ENCODE results near the gene GFOD1.
A peak's percentile ranks its signal among the peaks of the same experiment; 100 is the strongest.
"Not testable (repeated sequence)": the region's sequence is repeated elsewhere in the genome, so short reads cannot be mapped to it uniquely, and the experiment has no call there.

Gene GFOD1

DNA sequence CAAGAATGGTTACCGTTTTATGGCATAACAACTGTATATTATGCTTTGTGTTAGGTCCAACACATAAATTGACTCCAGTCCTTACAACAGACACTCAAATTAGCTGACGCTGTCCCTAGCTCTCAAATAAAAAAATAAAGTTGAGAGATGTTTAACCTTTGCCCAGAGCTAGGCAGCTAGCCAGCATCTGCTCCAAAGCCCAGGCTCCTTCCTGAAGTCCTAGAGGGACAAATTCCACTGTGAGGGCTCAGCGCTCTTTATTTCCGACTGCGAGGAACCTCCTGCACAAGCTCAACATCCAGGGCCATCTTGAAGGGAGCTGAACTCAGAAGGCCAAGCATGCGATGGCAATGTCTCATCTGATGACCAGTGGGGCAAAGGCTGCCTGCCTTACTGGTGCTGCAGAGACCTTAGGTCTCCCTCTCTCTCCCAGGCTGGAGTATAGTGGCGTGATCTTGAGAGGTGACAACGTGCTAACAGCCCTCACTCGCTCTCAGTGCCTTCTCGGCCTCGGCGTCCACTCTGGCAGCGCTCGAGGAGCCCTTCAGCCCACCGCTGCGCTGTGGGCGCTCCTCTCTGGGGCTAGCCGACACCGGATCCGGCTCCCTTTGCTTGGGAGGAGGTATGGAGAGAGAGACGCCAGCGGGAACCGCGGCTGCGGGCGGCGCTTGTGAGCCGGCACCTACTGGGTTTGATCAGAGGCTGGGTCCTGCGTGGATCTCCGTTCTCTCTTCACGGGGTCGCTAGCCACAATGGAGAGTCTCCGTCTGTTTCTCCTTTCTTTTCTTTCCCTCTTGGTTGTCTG lies 24.7 kb upstream of the GFOD1 start:
- DNase-seq, result no peak

DNA sequence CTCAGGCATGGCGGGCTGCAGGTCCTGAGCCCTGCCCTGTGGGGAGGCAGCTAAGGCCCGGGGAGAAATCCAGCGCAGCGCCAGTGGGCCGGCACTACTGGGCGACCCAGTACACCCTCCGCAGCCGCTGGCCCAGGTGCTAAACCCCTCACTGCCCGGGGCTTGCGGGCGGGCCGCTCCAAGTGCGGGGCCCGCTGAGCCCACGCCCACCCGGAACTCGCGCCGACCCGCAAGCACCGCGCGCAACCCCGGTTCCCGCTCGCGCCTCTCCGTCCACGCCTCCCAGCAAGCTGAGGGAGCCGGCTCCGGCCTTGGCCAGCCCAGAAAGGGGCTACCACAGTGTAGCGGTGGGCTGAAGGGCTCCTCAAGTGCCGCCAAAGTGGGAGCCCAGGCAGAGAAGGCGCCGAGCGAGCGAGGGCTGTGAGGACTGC lies 23.8 kb upstream of the GFOD1 start:
- not testable (repeated sequence) for DNase-seq

DNA sequence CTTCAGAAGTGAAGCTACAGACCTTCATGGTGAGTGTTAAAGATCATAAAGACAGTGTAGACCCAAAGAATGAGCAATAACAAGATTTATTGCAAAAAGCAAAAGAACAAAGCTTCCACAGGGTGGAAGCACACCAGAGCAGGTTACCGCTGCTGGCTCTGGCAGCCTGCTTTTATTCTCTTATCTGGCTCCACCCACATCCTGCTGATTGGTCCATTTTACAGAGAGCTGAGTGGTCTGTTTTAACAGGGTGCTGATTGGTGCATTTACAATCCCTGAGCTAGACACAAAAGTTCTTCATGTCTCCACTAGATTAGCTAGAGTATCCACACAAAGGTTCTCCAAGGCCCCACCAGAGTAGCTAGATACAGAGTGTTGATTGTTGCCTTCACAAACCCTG lies 23.0 kb upstream of the GFOD1 start:
- DNase-seq, result not testable (repeated sequence)

DNA sequence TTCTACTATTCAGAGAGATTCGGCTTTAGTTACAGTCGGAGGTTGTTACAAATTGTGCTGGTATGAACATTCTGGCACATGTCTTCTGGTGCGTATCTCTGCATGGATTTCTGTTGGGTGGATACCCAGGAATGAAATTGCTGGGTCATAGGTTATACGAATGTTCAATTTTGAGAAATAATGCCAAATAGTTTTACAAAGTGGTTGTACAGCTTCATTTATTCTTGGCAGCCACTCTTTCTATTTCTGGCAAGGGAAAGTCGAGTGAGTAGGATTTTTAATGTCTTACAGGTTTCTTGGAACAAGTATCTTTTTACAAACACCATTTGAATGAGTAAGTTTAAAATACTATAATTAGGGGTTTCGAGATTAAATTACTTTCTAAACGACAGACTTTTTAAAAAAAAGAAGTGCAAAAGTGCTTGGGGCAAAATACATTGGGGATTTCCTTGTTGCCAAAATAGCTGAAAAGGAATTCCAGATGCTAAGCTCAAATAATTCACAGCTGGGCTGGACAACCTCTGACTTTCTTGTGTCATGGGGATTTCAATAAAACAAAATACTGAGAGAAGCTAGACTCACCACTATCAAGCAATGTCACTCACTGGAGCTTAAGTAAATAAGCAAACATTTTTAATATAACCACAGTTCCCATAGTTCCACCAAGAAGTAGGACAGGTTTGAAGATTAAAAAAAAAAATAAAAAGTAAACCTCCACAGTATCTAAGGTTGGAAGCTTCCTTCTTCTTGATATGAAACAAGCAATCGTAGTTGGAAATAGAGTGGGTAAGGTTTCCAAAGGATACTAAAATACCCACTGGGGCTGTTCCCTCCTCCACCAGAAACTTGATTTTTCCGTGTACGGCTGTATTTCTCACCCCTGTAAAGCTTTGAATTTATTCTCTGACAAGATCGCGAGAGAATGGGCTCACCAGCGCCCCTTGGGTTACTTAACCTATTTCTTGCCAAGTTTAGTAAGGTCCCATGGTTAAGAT lies 21.6 kb upstream of the GFOD1 start:
- DNase-seq, result peak; percentile 43

DNA sequence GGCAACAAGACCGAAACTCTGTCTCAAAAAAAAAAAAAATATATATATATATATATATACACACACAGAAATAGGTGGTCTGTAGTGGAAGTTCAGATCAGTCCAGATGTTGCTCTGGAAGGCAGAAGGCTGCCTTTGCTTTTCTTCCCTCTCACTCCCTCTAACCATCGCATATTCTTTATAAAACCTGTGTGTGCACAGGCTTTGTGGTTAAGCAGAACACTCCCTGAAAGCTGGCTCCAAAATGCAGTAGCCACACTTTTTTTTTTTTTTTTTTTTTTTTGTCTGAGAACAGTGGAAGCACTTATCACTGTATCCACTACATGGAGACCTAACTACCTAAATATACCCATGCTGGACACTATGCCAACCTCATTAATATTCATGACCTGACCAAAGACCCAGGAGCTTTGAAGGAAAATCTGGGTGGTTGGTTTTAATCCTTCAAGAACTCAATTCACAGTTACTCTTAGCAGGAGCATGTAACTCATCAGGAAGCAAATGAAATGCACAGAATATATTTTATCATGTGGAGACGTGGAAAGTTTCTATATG lies 20.0 kb upstream of the GFOD1 start:
- no peak for DNase-seq

DNA sequence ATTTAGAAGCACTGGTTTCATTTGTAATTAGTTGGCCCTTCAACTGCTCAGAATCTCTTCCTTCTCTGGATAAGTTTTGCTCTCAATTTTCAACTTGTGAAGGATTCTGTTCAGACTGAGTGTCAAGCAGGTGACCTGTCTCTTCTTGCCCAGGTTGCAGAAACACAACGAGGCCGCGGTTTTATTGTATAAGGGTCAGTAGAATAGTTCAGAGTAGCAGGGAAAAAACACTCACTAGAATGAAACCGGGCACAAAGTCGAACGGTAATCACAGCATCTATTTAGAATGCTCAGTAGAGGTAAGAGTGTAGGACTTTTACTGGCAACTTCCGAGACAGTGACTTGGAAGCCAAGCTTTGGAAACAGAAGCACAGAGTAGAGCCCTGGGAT lies 17.9 kb upstream of the GFOD1 start:
- DNase-seq, result no peak

DNA sequence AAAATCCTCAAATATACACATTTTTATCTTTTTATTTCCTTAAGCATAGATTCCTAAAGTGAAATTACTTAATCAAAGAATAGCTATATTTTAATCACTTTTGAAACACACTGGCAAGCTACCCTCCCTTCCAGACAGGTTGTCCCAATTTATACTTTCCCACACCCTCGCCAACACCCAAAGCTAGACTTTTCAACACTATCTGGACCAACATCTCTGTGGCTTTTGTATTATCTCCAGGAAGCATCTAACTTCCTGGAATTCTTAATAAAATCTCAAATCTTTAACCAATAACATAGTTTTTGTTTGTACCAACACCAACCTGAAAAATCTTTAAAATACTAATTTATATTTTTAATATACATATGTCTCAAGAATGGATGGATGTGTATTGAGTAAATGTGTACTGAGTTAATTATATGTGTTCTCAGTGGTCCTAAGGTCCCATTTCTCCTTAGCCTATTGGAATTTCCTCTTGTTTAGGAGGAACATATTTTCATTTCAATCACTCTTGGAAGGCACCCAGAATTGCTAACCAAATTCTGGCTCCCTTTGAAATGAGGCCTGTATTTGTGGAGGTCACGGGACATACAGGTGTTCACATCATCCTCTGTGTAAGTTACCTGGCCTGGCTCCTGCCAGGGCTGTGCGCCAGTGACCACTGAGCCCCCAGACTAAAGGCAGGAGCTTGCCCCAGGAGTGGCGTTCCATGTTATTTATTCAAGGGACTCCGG lies 17.4 kb upstream of the GFOD1 start:
- no peak for DNase-seq

DNA sequence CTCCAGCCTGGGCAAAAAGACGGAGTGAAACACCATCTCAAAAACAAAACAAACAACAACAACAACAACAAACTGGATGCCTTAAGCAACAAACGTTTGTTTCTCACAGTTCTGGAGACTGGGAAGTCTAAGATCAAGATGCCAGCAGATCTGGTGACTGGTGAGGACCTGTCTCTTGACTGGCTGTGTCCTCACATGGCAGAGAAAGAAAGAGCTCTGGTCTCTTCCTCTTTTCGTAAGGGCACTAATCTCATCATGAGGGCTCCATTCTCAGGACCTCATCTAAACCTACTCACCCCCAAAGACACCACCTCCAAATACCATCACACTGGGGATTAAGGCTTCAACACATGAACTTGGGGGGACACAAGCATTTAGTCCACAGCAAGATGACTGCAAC lies 13.5 kb upstream of the GFOD1 start:
- DNase-seq, result no peak

DNA sequence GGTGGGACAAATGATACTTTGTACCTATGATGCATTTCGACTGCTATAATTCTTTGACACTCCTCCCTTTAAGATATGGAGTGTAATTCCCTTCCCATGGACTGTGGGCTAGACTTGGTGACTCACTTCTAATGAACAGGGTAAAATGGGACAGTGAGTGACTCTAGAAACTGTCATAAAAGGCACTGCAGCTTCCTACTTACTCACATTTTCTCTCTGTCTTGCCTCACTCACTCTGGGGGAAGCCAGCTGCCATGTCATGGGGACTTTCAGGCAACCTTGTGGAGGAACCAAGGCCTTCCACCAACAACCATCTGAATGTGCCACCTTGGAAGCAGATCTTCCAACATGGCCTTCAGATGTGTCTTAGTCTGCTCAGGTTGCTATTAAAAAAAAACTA lies 12.9 kb upstream of the GFOD1 start:
- no peak for DNase-seq

DNA sequence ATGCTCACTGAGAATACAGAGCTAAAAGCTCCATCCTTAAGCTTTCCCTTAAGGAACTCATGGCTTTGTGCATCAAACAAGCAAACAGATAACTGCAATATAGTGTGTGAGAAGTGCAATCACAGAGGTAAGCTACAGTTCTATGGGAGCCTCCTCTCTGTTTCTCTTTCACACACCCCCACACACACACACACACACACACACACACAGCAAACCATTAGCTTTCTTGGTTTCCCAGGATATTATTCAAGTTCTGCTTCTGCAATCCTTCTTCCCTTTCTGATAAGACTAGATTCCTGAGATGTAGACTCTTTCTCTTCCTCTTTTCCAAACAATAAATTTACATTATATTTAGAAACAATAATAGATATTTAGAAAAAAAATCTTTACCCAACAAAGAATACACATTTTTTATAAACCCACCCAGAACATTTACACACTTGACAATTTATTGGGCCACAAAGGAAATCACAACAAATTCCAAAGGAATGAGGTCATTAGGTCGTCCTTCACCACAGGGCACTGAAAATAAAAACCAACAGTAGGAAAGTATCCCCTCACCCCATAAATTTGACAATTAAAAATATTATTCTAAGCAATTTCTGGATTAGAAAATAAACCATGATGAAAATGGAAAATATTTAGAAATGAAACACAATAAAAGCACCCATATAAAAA lies 9.3 kb upstream of the GFOD1 start:
- no peak for DNase-seq

DNA sequence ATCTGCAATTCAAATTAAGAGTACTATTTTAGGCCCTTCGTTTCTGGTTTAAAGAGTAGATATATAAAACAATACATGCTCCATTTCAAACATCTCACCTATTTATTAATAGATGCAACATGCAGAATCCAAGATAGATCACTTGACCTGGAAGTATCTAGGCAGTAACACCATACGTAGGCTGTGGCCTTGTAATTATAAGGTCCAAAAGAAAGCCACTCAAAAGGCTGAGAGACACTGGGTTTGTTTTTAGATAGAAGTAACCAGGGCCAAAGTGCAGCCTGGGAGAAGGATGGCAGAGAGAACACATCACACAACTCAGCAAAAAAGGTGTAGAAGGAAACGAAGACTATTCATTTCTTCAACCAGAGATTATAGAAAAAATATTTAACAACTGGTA lies 8.4 kb upstream of the GFOD1 start:
- no peak for DNase-seq

DNA sequence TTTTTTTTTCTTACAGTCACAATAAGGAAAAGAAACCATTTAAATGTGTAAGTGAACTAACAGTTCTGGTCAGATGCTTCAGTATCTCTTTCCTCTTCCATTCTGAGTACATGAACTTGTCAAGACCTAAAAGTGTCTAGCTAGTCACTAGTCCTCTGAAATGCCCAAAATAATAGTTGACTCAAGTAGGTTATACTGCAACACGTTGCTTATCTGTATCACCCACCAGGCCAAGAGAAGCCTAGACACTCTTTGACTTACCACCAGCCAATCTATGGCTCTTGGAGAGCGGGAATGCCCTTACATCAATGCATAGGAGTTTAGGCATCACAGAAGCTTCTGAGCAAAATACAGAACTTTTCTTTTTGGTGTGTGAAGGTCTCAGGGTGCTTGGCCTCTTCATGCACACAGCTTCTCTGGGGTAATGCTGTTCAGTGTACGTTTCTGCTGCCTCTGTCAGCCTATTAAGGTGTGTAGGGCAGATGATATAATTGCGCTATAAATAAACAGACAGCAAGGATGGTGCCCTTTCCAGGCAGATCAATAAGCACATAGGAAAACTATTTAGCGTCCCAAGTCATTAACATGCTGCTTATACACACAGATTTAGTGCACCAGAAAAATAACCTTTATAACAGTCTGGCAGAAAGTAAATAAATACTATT lies 7.8 kb upstream of the GFOD1 start:
- DNase-seq, result no peak

DNA sequence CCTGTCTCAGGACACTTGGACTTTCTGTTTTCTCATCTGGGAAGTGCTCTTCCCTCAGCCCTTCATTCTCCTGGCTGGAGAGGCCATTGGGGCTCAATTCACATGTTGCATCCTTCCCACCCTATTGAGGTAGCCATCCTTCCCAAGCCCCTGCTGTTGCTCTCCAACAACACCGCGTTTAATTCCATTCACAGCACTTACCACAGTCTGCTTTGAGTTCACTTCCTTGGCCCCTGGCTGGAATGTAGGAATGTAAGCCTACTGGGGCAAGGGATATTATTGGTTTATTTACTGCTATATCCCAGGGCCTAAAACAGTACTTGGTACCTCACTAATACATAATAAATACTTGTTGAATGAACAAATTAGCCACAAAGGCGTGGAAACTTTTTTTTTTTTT lies 6.7 kb upstream of the GFOD1 start:
- no peak for DNase-seq

DNA sequence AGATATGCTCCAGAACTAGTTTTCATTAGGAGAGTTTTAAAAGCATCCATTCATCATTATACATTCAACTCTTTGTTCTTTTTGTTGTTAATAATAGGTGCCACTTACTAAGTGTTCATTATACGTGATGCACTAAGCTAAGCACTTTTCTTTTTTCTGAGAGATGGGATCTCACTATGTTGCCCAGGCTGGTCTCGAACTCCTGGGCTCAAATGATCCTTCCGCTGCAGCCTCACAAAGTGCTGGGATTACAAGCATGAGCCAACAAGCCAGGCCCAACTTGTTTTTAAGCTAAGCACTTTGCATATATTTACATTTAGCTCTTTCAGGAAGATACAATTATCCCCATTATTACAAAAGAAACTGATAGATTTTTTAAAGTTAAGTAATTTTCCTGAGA lies 5.7 kb upstream of the GFOD1 start:
- DNase-seq, result no peak

DNA sequence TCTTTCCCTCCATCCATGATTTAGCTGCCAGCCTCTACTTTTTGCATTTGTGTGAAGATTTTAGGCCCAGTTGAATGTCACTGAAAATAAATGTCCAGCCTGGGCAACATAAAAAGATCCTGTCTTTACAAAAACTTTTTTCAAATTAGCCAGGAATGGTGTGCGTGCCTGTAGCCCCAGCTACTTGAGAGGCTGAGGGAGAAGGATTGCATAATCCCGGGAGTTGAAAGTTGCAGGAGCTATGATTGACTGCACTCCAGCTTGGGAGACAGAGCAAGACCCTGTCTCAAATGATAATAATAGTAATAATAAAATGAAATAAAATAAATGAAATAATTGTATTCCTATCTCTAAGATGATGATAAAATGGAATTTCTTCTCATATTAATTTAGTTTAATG lies 5.0 kb upstream of the GFOD1 start:
- DNase-seq, result no peak

DNA sequence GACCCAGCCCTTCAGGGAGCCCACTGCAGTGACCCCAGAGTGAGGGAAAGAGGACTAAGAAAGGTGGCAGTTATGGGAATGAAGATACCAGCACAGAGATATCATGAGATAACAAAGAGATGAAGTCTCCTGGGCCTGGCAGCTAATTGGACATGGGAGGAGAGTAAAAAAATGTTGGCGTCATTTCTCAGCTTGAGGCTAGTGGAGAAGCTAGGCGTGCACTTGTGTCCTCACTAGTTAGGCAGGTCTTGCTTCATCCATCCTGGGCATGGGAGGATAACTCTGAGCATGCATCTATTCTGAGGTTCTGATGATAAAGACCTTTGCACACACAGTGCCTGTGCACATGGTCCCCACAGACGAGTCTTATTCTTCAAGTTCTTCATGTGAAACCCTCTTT lies 4.1 kb upstream of the GFOD1 start:
- DNase-seq, result no peak

DNA sequence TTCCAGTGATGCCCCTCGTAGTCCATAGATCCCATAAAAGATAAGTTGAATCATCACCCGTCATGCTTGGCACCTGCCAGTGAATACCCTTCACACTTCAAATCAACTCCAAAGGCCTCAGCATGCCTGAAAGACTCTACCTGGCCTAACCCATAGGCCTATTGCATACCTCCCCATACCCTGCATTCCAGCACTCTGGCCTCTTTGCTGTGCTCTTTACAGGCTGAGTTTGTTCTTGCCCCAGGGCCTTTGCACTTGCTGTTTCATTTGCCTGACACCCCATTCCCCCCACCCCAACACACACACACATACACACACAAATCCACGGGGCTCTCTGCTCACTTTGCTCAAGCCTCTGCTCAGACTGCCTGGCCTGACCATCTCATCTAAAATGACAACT lies 3.0 kb upstream of the GFOD1 start:
- DNase-seq, result no peak

DNA sequence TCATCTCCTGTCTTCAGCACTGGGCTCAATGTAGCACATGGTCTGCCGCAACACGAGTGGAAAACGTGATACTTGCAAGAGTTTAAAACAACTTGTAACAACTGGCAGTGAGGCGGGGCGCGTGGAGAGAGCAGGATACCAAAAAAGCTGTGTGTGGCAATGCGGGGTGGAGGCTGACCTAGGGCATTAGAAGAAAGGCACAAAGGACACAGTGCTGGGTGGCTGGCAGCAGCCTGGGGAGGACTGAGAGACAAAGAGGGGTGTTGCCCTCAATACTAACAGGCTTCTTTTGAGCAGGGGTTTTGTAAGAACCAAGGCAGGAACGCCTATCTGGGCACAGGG lies 1.5 kb upstream of the GFOD1 start:
- DNase-seq, result no peak

DNA sequence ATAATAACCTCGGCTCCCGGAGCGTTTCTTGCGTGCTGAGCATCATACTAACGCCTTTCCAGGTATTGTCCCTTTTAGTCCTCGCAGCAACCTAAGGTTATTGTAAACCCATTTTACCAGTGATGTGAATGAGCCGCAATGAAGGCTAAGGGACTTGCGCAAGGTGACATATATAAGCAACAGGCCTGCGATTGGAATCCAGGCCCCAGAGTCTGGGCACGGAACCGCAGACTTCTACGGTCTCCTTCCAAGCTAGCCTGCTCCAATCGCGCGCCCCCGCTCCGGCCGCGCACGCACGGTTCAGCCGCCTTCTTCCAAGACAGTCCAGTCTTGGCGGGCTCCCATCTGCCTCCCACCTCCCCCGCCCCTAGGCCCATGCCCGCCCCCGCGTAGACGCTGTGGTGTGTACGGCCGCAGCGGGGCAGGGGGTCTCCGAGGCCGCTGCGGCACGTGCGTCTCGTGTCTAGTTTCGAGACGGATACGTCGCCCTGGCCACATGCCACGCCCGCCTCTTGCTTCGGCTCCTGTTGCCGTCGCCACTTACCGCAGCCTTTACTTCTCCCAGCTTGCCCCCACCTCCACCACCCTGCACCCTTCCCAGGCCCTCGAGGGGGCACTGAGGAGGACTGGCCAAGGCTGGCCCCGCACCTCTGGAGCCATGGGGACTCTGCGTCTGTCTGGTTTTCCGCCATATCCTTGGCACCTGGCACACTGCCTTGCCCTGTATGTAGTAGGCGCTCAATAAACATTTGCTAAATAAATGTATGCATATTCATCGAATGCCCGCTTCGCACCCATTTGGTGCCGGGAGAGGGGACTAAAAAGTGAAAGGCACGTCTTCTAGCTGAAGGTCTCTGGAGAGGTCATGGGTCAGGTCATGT lies 855 bp upstream of the GFOD1 start:
- peak; percentile 61 for DNase-seq

DNA sequence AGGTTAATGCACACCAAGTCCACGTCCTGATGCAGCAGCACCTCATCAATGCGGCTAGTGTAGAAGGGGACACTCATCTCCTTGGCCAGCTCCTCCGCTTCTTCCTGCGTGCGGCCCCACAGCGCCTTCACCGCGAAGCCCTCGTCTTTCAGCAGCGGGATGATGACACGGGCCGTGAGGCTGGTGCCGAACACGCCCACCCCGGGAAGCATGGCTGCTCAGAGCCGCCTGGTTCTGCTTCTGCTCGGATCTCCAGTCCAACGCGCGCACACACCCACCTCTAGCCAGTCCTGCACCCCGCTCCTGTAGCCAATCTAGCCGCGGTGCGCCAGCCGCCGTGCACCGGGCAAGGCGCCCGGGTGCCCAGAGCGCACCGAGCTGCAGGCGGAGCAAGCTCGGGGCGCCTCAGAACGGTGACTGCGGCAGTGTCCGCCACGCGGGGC lies 700 bp downstream of the GFOD1 start:
- DNase-seq, result peak; percentile 71
